Hepatic stellate cell (primary cell): ENCODE results near the gene SLC6A8.
"Not testable (repeated sequence)": the region's sequence is repeated elsewhere in the genome, so short reads cannot be mapped to it uniquely, and the experiment has no call there.

Source experiments
- DNase-seq: peaks from one replicate; pipeline ENCODE4 v3.0.0; 2011; ENCODE audit warnings: low spot score

Gene SLC6A8

GRCh38 chrX:153672531-153673427 is 14.9 kb upstream of the SLC6A8 start:
- DNase-seq: no peak

DNA sequence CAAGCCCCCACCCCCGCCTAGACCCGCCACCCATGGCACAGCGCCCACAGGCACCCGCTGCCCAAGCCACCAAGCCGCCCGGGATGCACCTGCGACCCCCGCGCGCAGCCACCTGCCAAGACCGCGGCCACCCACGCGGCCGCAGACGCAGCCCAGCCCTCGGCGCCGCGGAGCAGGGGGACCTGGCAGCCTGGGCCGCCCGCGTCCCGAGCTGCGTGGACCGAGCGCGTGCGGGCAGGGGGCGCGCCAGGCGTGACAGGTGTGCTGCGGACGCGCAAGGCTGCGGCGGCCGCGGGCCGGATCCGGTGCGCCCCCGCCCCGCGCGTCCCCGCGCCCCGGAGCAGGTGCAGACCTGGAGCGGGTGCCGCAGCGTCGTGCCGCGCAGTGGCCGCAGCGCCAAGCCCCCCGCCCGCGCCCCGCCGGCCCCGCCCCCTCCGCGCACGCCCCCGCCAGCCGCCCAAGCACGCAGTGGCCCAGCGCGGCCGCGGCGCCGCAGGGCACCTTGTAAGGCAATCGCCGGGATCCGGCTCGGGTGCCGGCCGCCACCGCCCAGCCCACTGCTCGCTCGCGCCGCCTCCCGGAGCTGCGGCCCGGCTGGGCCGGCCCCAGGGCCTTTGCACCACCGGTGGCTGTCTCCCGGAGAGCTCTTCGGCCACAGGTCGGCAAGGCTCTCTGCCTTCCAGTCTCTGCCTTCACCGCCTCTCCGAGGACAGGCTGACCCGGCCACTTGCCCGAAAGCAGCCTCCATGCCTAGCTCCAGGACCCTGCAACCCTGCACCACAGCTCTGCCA is 14.1 kb upstream of the SLC6A8 start, which contains the start of gene PNCK:
Gene PNCK, minus strand, starts transcription at position 386 of the 791 bp plus-strand sequence. CDS start 737 bp downstream, outside the sequence.
- DNase-seq: no peak

DNA sequence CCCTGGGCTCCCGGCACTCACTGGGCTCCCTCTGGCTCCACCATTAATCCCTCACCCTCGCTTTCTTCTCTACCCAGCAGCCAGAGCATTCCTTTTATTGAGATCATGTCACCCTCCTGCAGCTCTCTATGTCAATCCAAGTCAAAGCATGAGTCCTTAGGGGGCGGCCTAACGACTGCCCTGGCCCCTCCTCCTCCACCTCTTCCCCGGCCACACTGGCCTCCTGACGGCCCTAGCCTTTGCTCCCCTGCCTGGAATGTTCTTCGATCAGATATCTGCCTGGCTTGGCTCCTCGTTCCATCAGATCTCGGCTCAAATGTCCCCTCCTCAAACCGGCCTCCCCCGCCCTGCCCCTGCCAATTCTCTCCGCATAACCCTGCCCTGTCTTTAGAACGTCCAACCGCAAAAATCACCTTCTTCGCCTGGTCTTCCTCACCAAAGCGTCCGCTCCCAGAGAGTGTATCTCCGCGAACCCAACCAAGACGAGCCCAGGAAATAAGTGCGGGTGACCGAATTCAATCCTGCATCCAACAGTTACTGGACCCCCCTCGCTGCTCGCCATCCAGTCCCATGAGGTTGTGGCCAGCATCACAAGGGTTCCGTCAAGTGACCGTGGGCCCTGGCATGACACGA is 13.4 kb upstream of the SLC6A8 start:
- DNase-seq: no peak

- no peak for DNase-seq
These were observed 6.6 kb upstream of the SLC6A8 start for GRCh38 chrX:153681175-153681574.

DNA sequence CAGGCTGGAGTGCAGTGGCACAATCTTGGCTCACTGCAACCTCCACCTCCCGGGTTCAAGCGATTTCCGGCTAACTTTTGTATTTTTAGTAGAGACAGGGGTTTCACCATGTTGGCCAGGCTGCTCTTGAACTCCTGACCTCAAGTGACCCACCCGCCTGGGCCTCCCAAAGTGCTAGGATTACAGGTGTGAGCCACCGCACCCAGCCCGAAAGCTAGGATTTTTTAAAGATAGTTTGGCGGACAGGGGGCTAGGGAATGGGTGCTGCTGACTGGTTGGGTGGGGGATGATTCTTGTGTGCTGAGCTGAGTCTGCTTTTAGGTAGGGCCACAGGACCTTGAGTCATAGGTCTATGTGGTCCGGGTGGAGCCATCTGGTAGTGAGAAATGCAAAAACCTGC is 4.2 kb upstream of the SLC6A8 start:
- not testable (repeated sequence) for DNase-seq

DNA sequence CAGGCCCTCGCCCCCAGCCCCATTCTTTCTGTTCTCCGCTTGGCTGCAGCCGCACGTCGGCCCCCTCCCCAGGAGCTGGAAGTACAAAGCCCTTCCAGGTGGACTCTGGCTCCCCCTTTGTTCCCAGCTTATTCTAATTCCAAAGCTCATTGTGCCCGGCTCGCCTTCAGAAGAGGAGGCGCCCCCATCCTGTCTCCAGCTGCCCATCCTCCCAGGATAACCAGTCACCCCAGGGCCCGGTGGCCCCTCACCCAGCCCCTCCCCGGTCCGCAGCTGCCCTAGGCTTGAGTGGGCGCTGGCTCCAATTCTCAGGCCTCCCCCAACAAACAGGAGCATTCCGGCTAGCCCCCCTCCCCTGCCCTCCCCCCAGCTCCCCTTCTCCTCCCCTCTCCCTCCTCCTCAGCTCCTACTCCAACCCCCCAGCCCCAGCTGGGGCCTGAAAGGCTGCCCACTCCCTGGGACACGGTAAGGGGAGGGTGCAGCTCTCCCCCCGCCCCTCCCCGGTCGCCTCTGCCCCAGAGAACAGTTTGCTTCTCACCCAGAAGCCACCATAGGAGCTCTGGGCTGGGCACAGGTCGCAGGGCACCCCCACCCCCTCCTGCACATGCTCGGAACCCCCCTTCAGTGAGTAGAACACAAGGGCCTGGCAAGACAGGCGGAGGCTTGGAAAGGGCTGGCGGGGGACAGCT is 3.1 kb upstream of the SLC6A8 start:
- DNase-seq: no peak

DNA sequence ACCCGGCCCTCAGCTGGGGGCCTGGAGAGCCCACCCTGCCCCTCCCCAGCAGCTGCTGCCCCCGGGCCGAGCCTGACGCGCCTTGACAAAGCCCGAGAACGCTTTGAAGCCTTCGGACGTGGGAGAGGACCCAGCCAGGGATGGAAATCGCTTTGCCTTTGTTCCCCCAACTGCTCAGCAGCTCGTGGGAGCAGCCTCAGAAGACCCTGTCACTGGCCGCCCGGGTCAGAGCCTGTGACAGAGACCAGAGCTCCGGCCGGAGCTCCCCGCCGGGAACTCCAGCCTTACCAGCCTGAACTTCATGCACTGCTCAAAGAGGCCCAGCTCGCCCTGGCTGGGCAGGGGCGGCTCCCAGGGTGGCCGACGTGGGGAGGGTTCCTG is 2.6 kb upstream of the SLC6A8 start:
- no peak for DNase-seq

DNA sequence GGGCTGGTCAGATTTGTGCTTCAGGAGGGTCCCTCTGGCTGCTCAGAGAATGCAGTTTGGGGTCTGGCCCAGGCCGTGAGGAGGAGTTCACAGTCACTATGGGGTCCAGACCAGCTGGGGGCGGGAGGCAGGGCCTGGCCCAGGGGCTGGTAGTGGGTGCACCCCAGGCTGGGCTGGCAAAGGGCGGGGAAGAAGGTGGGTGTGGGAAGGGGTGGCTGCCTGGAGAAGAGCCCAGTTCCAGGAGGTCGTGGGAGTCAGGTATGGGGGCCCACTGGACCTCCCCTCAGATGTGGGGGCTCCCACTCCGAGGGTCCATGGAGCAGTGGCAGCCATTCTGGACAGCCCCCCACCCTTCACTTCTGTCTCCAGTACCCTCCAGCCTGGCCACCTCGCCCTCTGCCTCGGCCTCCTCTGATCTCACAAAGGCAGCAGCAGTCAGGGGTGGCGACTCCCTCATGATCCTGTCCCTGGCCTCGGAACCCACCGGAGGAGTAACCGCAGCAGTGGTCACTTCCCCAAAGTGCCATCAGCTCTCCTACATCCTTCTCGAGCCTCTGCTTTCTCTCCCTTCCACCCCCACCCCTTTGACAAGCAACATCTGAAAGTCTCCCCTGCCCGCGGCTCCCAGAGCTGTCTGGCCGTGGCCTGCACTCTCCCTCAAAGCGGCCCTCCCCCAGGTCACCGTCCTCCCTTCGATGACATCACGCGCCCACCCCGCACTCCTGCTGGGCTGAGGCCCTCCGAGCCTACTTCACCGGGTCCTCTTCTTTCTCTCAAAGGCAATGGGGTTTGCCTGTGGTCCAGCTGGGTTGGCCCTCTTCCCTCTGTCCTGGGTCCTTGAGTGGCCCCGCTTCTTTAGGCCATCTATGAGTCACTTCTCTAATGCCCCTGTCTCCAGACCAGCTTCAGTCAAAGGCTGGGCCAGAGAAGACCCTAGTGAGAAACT is 1.7 kb upstream of the SLC6A8 start:
- DNase-seq: no peak

DNA sequence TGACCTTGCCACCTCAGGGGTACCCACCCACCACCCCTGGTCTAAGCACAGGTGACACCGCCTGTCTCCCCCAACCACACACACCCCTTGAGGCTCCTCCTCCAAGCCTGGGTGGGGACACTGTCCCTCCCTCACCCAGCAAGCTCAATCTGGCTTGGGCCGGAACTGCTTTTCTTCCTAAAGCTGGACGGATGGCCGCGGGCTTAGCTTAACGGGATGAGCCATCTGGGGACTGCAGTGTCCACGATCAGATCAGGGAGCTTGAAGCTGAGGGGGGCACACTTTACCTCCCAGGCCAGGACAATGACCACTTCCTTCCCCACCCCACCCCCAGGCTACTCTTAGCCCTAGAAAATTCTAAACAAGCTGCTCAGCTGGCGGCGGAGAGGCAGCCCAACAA is 1.0 kb upstream of the SLC6A8 start:
- DNase-seq: no peak

DNA sequence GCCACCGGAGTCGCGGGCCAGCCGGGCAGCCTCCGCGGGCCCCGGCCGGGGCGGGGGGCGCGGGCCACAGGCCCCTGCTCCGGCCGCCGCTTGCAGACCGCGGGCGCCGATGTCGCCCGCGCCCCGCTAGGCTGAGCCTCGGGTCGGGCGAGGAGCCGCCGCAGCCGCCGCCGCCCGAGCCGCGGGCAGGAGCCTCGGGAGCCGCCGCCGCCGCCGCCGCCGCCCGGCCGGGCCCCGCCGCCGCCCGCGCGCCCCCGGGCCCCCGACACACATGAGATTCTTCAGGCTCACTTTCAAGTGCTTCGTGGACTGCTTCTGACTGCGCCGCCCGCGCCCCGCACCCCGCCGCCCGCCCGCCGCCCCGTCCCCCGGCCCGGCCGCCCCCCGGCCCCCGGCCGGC is 345 bp downstream of the SLC6A8 start:
- no peak for DNase-seq

DNA sequence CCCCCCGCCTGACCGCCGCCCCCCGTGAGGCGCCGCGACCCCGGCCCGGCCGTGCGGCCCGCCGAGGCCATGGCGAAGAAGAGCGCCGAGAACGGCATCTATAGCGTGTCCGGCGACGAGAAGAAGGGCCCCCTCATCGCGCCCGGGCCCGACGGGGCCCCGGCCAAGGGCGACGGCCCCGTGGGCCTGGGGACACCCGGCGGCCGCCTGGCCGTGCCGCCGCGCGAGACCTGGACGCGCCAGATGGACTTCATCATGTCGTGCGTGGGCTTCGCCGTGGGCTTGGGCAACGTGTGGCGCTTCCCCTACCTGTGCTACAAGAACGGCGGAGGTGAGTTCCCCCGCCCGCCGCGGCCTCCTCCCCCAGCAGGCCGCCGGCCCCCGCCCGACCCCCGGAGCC is 780 bp downstream of the SLC6A8 start:
- DNase-seq: no peak

DNA sequence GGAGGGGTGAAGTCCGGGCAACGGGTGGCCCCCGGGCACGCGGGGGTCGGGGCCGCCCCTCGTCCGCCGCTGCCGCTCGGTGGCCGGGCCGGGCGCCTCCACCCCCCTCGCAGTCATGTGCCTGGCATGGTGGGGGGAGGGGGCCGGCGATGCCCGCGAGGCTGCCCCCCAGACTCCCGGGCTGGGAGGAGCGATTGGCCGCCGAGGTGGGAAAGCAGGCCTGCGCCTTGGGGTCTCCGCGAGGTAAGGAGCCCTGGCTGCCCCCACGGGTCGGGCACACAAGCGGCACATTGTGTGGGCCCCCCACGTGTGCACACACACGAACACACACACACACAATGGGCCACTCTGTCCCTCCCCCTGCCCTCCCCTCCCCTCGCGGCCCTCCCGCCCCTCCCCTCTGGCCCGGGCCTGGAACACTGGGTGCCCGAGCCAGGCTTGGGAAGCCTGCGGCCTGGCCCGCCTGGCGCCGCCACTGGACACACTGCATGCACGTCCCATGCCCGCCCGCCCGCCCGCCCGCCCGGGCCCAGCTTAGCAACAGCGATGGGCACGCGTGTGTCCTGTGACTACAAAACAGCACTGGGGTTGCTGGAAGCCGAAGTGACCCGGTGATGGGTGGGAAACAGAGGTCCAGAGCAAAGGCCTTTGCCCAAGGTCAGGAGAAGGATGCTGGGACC is 1.3 kb downstream of the SLC6A8 start:
- no peak for DNase-seq

GRCh38 chrX:153689654-153690465 is 2.1 kb downstream of the SLC6A8 start:
- DNase-seq: no peak

DNA sequence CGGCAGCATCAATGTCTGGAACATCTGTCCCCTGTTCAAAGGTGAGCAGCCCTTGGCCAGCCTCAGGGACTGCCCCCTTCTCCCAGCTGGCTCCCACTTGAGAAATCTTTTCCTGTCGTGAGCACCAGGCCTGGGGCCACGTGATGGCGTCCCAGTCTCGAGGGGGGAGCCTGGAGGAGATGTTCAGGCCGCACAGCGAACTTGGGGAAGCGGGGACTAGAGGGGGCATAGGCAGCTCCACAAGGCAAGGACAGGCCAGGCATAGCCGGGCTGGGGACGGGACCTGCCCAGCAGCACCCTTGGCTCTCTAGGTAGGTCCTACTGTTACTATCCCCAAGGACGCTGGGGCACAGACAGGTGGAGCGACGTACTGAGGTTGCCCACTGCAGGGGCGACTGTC is 2.7 kb downstream of the SLC6A8 start:
- no peak for DNase-seq

GRCh38 chrX:153691032-153691827 is 3.5 kb downstream of the SLC6A8 start:
- DNase-seq: not testable (repeated sequence)

- DNase-seq: no peak
These were observed 4.3 kb downstream of the SLC6A8 start for GRCh38 chrX:153692003-153692402.

- no peak for DNase-seq
These were observed 5.0 kb downstream of the SLC6A8 start for GRCh38 chrX:153692611-153693156.
